HG02852 (cell line): Measurements from ENCODE around the gene C3orf20.

Source experiments
- ATAC-seq: cut with Tn5 transposase; IDR thresholded peaks from one replicate; pipeline ENCODE4 v1.9.1; 2021; ENCODE audit warnings: mild to moderate bottlenecking, moderate library complexity; ENCODE audit not compliant: unreplicated experiment

Gene C3orf20

GRCh38 chr3:14772533-14773138 lies 97.7 kb downstream of the C3orf20 start:
- ATAC-seq: no peak

GRCh38 chr3:14773281-14773680 lies 98.3 kb downstream of the C3orf20 start:
- no peak for ATAC-seq

- no peak for ATAC-seq
Measured at GRCh38 chr3:14773691-14774128, 98.8 kb downstream of the C3orf20 start.

GRCh38 chr3:14774431-14774830 lies 99.5 kb downstream of the C3orf20 start:
- ATAC-seq: no peak

- ATAC-seq: no peak
Measured at GRCh38 chr3:14775011-14775410, 100.1 kb downstream of the C3orf20 start.

- ATAC-seq: no peak
Measured at GRCh38 chr3:14775563-14775962, 100.6 kb downstream of the C3orf20 start.

- ATAC-seq: no peak
Measured at GRCh38 chr3:14779069-14779685, 104.2 kb downstream of the C3orf20 start.

GRCh38 chr3:14780927-14781507 lies 106.1 kb downstream of the C3orf20 start:
- peak; percentile 84 for ATAC-seq

GRCh38 chr3:14783480-14784086 lies 108.6 kb downstream of the C3orf20 start:
- ATAC-seq: no peak

GRCh38 chr3:14784087-14784681 lies 109.2 kb downstream of the C3orf20 start:
- ATAC-seq: no peak

GRCh38 chr3:14785207-14786155 lies 110.5 kb downstream of the C3orf20 start:
- no peak for ATAC-seq

- no peak for ATAC-seq
Measured at GRCh38 chr3:14786369-14786768, 111.4 kb downstream of the C3orf20 start.

- ATAC-seq: no peak
Measured at GRCh38 chr3:14787630-14788029, 112.7 kb downstream of the C3orf20 start.

GRCh38 chr3:14788644-14789043 lies 113.7 kb downstream of the C3orf20 start:
- ATAC-seq: no peak

GRCh38 chr3:14789221-14789620 lies 114.3 kb downstream of the C3orf20 start:
- ATAC-seq: no peak

GRCh38 chr3:14789640-14790285 lies 114.8 kb downstream of the C3orf20 start:
- no peak for ATAC-seq

- no peak for ATAC-seq
Measured at GRCh38 chr3:14791343-14791945, 116.5 kb downstream of the C3orf20 start.

- no peak for ATAC-seq
Measured at GRCh38 chr3:14792691-14793121, 117.8 kb downstream of the C3orf20 start.

GRCh38 chr3:14793126-14793857 lies 118.4 kb downstream of the C3orf20 start:
- ATAC-seq: no peak
